ENCODE measurements around the gene GRHL1. TPM values are rescaled to one million over a fixed set of nuclear protein-coding genes. Genes with fewer than 3 reads are reported as not detected.

GRHL1 gene
- total and polyA plus RNA-seq, 2 of the 4 experiments (the other 2 are of a cell fraction) = 0.18 to 0.21 TPM

- Histone ChIP-seq H2BK15ac (ENCODE audit: low read depth, low read length) (no peak overlapping the region), H3K79me1 (ENCODE audit: low read depth in 1 of 2, low read length in 2 of 2) (no peaks in the 10 kb centered on the region), H3K14ac (replicated peaks; ENCODE audit: low read depth, low read length) (no peak overlapping the region), H2BK120ac (ENCODE audit: low read depth, low read length) (no peak overlapping the region), H4K91ac (ENCODE audit: insufficient read depth, low read depth, low read length) (no peak overlapping the region), H3K4me2 (ENCODE audit: low read depth, low read length) (no peak overlapping the region), H3K4me3 (ENCODE audit: insufficient read depth, low read depth, low read length) (no peak overlapping the region), H4K20me1 (ENCODE audit: insufficient read depth, low read length) (no peaks in the 10 kb centered on the region), H2AFZ (replicated peaks; ENCODE audit: low read length, poor library complexity) (no peak overlapping the region), H2BK20ac (ENCODE audit: low read depth, low read length) (no peak overlapping the region), H4K5ac (ENCODE audit: low read depth, low read length) (no peak overlapping the region), H3K27me3 (ENCODE audit: control insufficient read depth, insufficient read depth, low read length) (no peaks in the 10 kb centered on the region; the same call in 1 of the 2 replicates), H3K18ac (ENCODE audit: low read depth, low read length) (no peak overlapping the region), H3K9me3 (ENCODE audit: control insufficient read depth, insufficient read depth, low read length) (no peaks in the 10 kb centered on the region), H2BK5ac (ENCODE audit: low read depth, low read length, poor library complexity, severe bottlenecking) (no peak overlapping the region), H2AK9ac (replicated peaks; ENCODE audit: low read depth, low read length, poor library complexity) (no peak overlapping the region), H3K36me3 (ENCODE audit: control insufficient read depth, insufficient read depth, low read length) (peaks cover 2% of the 10 kb centered on the region; the same call in 1 of the 2 replicates), H2AK5ac (ENCODE audit: low read depth, low read length) (no peak overlapping the region), H3K9me1 (ENCODE audit: insufficient read depth, low read length) (no peaks in the 10 kb centered on the region), H3K4ac (ENCODE audit: low read depth, low read length) (no peak overlapping the region), H3K56ac (ENCODE audit: extremely low read depth, insufficient read depth, low read length) (no peak overlapping the region), H3K4me1 (ENCODE audit: control insufficient read depth, insufficient read depth, low read length) (peaks cover under 1% of the 10 kb centered on the region; the same call in 1 of the 2 replicates), H3K23ac (ENCODE audit: low read depth, low read length) (no peak overlapping the region), H3K9ac (ENCODE audit: low read depth, low read length) (no peak overlapping the region), H4K8ac (ENCODE audit: low read depth in 2 of 2, low read length in 2 of 2) (no peak overlapping the region), H3K27ac (ENCODE audit: insufficient read depth, low read length) (no peak overlapping the region)
- BruUV-seq (replicated peaks) = no TSS peak
- DNase-seq (no peak), ATAC-seq (ENCODE audit: low read depth) (no peak)
- in situ Hi-C loops (cut with MboI; ENCODE audit: low sequenced_read_pairs) (no loop called here), dilution Hi-C loops (cut with HindIII; ENCODE audit: low sequenced_read_pairs, unreplicated experiment) (no loop called here), intact Hi-C loops (cut with micrococcal nuclease) (no loop called here)
- CTCF ChIA-PET = no interaction called here
- no CpG with 5 or more reads among the region's 3 CpGs for WGBS, 2 experiments (ENCODE audit: extremely low coverage in 2 of 2, insufficient read length in 1 of 2)
- POLR2A ChIA-PET (ENCODE audit: unreplicated experiment) = no interaction called here
- TF ChIP-seq MAZ (IDR thresholded peaks at IDR 0.05; ENCODE audit: borderline replicate concordance, low read depth, low read length) = no peak
- no peak for TF ChIP-seq RCOR1 (IDR thresholded peaks at IDR 0.05; ENCODE audit: insufficient replicate concordance, low read length)
- TF ChIP-seq RFX5 (IDR thresholded peaks at IDR 0.05; ENCODE audit: low read depth, low read length) = no peak
- TF ChIP-seq SMC3 (IDR thresholded peaks at IDR 0.05; ENCODE audit: low read depth, low read length) = no peak
- no peak for TF ChIP-seq MAFK (IDR thresholded peaks at IDR 0.05; ENCODE audit: low read depth, low read length)
- TF ChIP-seq BHLHE40 (IDR thresholded peaks at IDR 0.05; ENCODE audit: low read depth, low read length) = no peak
- no peak for TF ChIP-seq FOS (IDR thresholded peaks at IDR 0.05; ENCODE audit: low read depth, low read length)
- TF ChIP-seq CTCF (conservative IDR thresholded peaks at IDR 0.05; ENCODE audit: low read depth, low read length) = no peak
These were observed 7.8 kb downstream of the GRHL1 start for GRCh38 chr2:9959262-9959661.

Measured in IMR-90 (cell line).